Measurements from ENCODE around the gene PPARGC1A.

GRCh38 chr4:23906839-23907238 is 17.0 kb upstream of the PPARGC1A start:
- TF ChIP-seq REST (IDR thresholded peaks at IDR 0.05; ENCODE audit: unreplicated experiment) (no peak), CTCF (conservative IDR thresholded peaks at IDR 0.05; ENCODE audit: low read depth in 2 of 2) (no peak), POLR2AphosphoS5 (IDR thresholded peaks at IDR 0.05; ENCODE audit: low read depth) (no peak), EZH2 (IDR thresholded peaks at IDR 0.05; ENCODE audit: low read depth, unreplicated experiment) (no peak), EZH2phosphoT487 (IDR thresholded peaks at IDR 0.05; ENCODE audit: unreplicated experiment) (no peak), JUNB (IDR thresholded peaks at IDR 0.05; ENCODE audit: unreplicated experiment) (no peak), ZNF114 (CRISPR knock-in tag; IDR thresholded peaks at IDR 0.05) (no peak), STAT1 (IDR thresholded peaks at IDR 0.05; ENCODE audit: unreplicated experiment) (no peak), CREB1 (CRISPR knock-in tag; IDR thresholded peaks at IDR 0.05; ENCODE audit: low read depth) (no peak), NANOG (IDR thresholded peaks at IDR 0.05; ENCODE audit: borderline replicate concordance) (no peak)
